ENCODE data around the gene HJURP. TPM values are rescaled to one million over a fixed set of nuclear protein-coding genes. Genes with fewer than 3 reads are reported as not detected.
A peak's percentile ranks its signal among the peaks of the same experiment; 100 is the strongest.

Gene HJURP
- total RNA-seq, 2 donors from 2014 or later = 1.1 TPM; not detected in 1

GRCh38 chr2:233801357-233802131 lies 52.8 kb downstream of the HJURP start:
- ATAC-seq = no peak
- DNase-seq = no peak
- intact Hi-C loops (cut with DNase I) = no loop called here

GRCh38 chr2:233800208-233800607 lies 54.1 kb downstream of the HJURP start:
- intact Hi-C loops (cut with DNase I) = no loop called here
- DNase-seq (no peak), ATAC-seq (no peak)

DNA sequence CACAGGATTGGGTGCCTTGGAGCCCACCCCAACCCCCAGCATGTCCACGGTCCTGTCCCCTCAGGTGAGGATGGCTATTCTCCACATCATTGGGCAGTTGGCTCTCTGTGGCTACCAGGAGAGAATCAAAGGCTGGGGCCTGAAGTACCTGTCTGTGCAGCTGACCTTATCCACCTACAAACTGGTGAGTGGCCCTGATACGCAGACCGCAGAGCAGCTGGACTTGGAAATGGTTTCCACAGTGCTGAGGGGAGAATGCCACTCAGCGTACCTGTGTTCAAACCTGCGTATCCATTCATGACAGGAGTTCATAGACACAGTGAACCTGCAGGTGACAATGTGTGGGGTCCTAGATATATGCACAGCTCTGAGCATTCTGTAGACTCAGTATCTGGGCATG lies 54.6 kb downstream of the HJURP start:
- no peak for ATAC-seq

GRCh38 chr2:233799087-233799665 lies 55.2 kb downstream of the HJURP start:
- DNase-seq (no peak), ATAC-seq (no peak)
- intact Hi-C loops (cut with DNase I) = no loop called here

More for the DNA sequence above, 54.6 kb downstream of the HJURP start:
- no peak for DNase-seq
- intact Hi-C loops (cut with DNase I) = no loop called here

DNA sequence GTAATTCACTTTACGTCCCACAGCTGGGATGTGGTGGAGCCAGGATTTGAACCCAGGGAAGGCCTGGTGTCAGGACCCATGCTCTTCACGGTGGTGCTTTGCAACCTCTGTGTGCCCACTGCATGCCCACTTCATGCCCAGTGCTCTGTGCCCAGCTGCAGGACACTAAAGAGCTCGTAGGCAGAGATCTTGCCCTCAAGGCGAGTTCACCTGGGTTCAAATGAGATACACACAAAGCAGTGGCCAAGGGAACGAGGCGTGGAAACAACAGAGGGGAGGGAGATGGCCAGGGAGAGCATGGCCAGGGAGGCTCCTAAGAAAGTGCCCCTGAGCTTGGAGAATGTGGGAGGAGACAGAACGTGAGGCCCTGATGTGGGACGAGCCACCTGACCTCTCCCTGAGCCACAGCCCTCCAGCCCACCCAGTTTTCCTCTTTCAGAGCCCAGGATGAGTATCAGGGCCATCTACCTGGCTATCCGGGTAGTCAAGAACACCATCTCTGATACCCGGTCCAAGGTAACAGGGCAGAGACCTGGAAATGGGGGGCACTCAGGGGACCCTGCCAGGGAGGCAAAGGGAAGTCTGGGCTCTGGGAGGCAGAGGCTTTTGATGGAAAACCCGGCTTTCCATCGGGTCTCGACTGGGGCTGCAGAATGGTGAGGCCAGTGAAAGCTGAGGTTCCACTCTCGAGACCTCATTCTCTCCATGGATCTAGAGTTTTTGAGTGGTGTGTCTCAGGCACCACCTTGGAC lies 55.8 kb downstream of the HJURP start:
- intact Hi-C loops (cut with DNase I) = no loop called here
- ATAC-seq = no peak
- DNase-seq = no peak

- DNase-seq (no peak), ATAC-seq (no peak)
- intact Hi-C loops (cut with DNase I) = no loop called here
These were observed 58.1 kb downstream of the HJURP start for GRCh38 chr2:233796254-233796653.

GRCh38 chr2:233795735-233796171 lies 58.6 kb downstream of the HJURP start:
- intact Hi-C loops (cut with DNase I) = no loop called here
- DNase-seq (no peak), ATAC-seq (no peak)

- intact Hi-C loops (cut with DNase I) = no loop called here
- no peak for ATAC-seq
- no peak for DNase-seq
These were observed 60.1 kb downstream of the HJURP start for GRCh38 chr2:233794128-233794658.

DNA sequence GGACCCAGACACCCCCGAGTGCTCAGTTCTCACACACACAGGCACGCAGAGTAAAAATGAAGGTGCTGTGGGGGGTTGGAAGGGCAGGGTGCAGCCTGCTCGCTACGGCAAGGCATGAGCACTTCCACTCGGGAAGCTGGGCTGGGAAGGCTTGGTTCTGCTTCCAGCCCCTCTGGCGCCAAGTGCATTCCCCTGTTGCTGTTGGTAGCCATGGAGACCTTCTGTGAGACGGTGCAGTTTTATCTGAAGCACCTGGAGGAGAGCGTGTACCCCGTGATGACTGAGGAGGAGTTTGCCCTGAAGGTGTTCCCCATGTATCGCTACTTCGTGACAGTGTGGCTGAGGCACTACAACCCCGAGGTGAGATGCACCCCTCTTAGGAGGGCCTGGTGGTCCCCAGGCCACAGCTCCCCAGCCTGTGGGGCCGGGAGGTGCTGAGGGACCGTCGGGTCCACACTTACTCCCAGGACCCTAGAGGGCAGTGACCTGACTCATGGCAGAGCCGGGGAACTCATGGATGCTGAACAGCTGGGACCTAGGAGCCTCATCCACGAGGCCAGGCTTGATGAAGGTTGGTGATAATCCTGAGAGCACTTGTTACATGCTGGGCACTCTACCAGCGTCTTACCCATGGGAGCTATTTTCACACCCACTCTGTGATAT lies 60.7 kb downstream of the HJURP start:
- intact Hi-C loops (cut with DNase I) = no loop called here
- DNase-seq (no peak), ATAC-seq (peak in 1 of 2 donors; percentile 23)

DNA sequence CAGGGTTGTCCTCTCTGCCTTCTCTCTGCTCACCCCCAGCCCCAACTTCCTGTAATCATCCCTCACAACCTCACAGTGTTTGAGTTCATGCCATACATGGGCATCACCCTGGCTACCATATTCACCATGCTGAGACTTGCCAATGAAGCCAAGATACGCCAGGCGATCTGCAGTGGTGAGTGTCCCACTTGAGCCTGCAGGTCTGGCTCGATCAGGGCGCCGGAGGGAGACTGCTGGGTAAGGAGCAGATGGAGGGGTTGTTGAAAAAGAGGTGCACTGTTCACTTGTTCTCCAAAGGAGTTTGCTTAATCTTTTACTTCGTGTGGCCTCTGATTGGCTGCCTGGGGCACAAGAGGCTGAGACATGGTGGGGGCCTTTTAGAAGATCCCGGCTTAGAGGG lies 61.6 kb downstream of the HJURP start:
- ATAC-seq = no peak
- intact Hi-C loops (cut with DNase I) = no loop called here
- DNase-seq = no peak

DNA sequence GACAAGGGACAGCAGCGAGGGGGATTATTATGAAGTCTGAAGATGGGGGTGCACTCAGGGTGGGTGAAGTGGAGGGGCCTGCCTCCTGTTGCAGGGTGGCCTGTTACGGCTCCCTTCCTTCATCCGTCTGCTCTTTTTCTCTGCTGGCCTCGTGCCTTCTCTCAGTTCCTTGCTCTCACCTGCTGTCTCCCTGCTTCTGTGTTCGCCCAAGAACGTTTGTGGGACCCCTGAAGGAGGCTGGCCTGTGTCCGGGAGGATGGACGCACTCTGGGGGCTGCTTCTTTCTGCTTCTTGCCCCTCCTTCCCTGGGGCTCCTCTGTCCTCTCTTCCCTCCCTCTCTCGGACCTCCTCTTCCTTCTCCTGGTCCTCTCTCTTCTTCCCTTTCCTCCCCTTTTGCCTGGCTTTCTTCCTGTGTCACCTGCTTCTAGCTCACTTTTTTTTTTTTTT lies 62.4 kb downstream of the HJURP start:
- intact Hi-C loops (cut with DNase I) = no loop called here
- ATAC-seq (no peak), DNase-seq (no peak)

DNA sequence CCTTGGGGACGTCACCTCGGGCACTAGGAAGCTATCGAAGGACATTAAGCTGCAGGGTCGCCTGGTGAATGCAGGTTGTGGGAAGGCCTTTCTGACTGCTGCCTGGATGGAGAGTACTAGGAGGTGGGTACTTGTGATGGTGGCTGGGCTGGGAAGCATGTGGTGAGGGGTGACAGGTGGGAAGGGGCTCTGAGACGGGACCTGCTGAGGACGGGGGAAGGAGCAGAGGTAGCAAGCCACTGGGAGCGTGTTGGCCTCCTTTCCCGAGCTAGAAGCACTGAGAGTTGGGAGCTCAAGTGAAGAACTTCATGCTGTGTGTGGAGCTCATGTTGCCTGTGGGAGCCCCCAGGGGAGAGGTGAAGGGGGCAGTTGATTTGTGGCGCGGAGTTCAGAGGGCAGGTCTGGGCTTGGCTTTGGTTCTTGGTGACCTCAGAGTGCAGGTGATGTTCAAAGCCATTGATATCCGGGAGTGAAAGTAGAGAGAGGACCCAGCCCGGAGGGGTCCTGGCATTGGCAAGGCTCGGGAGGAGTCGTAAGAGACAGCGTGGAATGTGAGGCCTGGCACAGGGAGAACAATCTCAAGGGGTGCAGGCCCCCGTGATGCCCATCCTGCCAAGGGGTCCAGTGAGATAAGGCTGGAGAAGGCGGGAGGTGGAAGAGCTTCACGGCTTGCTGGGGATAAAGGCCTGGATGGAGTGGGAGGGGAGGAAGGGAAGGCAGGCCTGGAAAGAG lies 63.0 kb downstream of the HJURP start:
- intact Hi-C loops (cut with DNase I) = no loop called here
- DNase-seq = no peak
- ATAC-seq = no peak

GRCh38 chr2:233789554-233789953 lies 64.8 kb downstream of the HJURP start:
- intact Hi-C loops (cut with DNase I) = no loop called here
- DNase-seq (no peak), ATAC-seq (no peak)

Other genes with a start within 250 kb of the HJURP start
- not detected for gene UGT1A8, start 236.9 kb downstream of the HJURP start, total RNA-seq
- not detected for gene UGT1A10, start 218.1 kb downstream of the HJURP start, total RNA-seq
- gene UGT1A9, start 182.6 kb downstream of the HJURP start, total RNA-seq = under 1 TPM in 1 of 2 donors, not detected in 1; 0.12 TPM
- not detected for gene UGT1A7, start 172.6 kb downstream of the HJURP start, total RNA-seq
- gene UGT1A6, start 161.6 kb downstream of the HJURP start, total RNA-seq = not detected
- not detected for gene UGT1A5, start 141.6 kb downstream of the HJURP start, total RNA-seq
- not detected for gene UGT1A4, start 135.8 kb downstream of the HJURP start, total RNA-seq
- gene UGT1A3, start 125.5 kb downstream of the HJURP start, total RNA-seq = not detected
- not detected for gene UGT1A1, start 94.3 kb downstream of the HJURP start, total RNA-seq
- not detected for gene MROH2A, start 76.2 kb downstream of the HJURP start, total RNA-seq
- not detected for gene TRPM8, start 62.8 kb upstream of the HJURP start, total RNA-seq
- gene SPP2, start 196.2 kb upstream of the HJURP start, total RNA-seq = not detected